22Rv1 (cell line): Measurements from ENCODE around the gene MTERF4.

Experiments used
- H3K27ac ChIP-seq: fragments of 450-650 bp; 2 replicates; pipeline ENCODE4 v1.5.1; 2017
- ZFX ChIP-seq: fragments of 450-650 bp; IDR thresholded peaks from 2 replicates; pipeline ENCODE4 v1.6.1; 2017; ENCODE audit warnings: antibody characterized with exemption, borderline replicate concordance
- TF ChIP-seq, protein P1 (sequence below): fragments of 450-650 bp; IDR thresholded peaks from 2 replicates; pipeline ENCODE4 v1.5.1; 2017; ENCODE audit warnings: mild to moderate bottlenecking

The MTERF4 gene

DNA sequence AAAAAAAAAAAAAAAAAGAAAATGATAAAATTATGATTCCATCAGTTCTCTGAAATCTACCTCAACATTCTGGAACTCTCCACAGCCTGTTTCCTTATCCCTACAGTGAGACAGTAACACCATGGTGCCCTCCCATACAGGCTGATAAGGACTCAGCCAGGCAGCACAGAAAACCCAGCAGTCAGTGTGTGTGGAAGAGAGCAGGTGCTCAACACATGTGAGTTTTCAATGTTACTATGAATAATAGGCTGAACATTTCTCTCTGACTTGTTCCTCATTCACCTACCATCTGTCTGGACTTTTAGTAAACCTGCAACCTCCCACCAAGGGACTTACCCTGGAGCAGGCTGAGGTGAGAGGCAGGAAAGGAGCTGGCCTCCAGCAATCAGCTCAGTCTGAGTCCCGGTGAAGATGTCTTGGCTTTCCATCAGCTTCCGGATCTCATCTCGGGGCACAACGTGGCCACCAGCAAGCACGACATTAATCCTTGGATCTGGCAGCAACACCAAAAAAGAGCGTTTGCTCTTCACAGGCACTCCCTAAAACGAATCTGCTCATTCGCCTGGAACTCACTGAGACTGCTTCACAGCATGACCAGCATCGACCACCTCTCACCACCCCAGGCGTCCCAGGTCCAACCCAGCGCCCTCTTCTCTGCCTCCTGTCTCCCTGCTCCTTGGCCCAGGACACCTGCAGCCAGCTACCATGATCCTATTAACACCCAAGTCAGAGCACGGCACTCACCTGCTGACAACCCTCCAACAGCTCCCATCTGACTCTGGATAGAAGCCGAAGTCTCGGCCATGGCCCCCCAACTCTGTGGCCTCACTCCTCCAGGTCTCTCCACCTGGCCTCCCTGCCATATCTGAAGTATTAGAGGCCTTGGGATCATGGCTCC lies 30.7 kb upstream of the MTERF4 start:
- TF ChIP-seq ZFX = no peak
- TF ChIP-seq, protein P1, sequence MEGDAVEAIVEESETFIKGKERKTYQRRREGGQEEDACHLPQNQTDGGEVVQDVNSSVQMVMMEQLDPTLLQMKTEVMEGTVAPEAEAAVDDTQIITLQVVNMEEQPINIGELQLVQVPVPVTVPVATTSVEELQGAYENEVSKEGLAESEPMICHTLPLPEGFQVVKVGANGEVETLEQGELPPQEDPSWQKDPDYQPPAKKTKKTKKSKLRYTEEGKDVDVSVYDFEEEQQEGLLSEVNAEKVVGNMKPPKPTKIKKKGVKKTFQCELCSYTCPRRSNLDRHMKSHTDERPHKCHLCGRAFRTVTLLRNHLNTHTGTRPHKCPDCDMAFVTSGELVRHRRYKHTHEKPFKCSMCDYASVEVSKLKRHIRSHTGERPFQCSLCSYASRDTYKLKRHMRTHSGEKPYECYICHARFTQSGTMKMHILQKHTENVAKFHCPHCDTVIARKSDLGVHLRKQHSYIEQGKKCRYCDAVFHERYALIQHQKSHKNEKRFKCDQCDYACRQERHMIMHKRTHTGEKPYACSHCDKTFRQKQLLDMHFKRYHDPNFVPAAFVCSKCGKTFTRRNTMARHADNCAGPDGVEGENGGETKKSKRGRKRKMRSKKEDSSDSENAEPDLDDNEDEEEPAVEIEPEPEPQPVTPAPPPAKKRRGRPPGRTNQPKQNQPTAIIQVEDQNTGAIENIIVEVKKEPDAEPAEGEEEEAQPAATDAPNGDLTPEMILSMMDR = no peak

DNA sequence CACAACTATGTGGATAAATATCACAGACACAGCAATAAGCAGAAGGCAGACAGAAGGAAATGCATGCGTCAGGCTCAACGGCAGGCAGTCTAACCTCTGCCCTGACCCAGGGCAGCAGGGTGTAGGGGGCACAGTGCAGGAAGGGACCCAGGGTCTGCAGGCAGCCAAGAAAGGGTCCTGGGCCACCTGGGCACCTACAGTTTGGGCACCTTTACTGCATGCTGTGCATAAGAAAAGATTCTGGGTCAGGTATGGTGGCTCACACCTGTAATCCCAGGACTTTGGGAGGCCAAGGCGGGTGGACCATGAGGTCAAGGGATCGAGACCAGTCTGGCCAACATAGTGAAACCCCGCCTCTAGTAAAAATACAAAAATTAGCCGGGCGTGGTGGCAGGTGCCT lies 29.4 kb upstream of the MTERF4 start:
- TF ChIP-seq ZFX = no peak
- TF ChIP-seq, protein P1 = no peak
- no peak overlapping the region for H3K27ac ChIP-seq

More for the DNA sequence above, 30.7 kb upstream of the MTERF4 start:
- H3K27ac ChIP-seq = no peak overlapping the region

DNA sequence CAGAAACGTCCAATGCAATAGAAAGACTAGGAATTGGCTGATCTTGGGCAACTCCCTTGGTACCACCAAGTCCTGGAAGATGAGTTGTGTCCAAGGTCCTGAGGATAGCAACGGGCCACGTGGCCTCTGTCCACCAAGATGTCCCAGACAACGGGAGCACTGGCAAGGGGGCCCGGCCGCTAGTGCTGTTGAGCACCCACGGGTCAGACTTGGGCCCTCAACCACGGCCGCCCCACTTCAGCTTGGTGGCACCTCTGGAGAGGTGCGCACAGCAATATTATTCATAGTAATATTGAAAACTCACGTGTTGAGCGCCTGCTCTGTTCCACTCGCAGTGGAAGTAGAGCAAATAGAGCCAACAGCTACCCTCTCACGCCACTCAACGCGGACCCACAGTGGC lies 28.2 kb upstream of the MTERF4 start:
- H3K27ac ChIP-seq = no peak overlapping the region
- no peak for TF ChIP-seq ZFX
- TF ChIP-seq, protein P1 = no peak

DNA sequence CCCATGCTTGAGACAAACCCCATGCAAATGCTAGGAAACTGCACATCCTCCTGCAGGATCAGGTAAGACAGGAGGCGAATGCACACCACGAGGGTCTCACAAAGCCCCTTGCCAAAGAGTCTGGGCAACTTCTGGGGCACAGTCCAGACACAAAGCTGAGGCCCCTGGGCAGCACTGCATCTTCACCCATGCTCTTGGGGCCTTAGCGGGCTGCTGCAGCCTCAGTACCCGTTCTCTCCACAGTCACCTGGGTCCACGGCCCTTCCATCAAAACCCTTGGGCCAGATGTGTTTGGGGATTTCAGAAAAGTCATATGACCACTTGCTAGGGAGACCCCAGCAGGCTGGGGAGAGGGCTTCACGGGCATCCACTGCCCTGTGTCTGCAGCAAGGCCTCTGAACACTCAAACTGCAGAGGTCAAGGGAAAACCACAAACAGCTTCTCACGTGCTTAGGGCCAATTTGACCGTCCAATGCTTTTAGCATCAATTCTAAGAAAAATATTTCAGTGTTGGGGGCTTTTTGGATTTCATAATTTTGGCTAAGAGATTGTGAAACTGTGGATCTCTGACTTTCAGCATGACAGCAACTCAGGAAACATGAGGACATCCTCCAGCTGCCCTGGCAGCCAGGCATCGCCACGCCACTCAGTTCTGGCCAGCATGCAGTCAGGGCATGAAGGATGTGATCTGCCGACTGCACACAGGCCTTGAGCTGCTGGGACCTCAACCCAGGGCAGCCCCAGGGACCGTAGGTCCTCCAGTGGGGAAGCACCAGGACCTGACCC lies 27.2 kb upstream of the MTERF4 start:
- no peak overlapping the region for H3K27ac ChIP-seq
- TF ChIP-seq, protein P1 = no peak
- no peak for TF ChIP-seq ZFX

DNA sequence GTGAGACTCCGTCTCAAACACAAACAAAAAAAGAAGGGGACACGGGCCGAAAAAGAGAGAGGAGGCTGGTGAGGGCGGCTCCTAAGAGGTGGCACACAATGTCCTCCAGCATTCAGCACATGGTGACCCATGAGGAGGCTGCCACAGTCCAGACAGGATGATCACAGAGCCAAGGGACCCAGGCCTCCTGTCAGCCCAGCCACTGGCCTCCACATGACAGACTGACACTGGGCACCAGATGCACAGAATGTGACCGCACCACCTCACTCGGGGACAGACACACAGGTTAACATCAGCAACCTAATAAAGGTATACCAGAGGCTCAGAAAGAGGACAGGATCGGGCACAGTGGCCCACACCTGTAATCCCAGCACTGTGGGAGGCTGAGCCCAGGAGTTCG lies 26.2 kb upstream of the MTERF4 start:
- no peak overlapping the region for H3K27ac ChIP-seq
- TF ChIP-seq ZFX = no peak
- TF ChIP-seq, protein P1 = no peak

DNA sequence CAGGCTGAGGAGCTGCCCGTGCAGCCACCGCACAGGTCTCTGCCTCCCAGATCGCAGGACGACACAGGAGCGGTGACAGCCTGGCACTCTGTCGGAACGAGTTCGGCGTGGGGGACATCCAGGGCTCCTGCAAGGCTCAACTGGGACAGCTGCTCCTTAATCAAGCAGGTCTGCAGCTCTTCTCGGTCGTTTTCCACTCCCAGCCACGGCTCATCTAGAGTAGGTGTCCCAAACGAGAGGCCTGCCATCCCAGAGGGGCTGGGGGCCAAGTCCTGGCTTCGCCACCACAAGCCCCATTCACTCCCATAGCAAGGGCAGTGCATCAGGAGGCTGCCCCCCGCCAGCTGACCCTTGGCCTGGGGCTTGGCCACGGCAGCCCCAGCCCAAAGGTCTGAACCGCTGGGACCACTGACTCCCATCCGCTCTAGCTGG lies 24.7 kb upstream of the MTERF4 start:
- TF ChIP-seq, protein P1 = no peak
- TF ChIP-seq ZFX = no peak
- H3K27ac ChIP-seq = no peak overlapping the region
